Posterior vena cava (tissue), 2 donors: ENCODE results near the gene DMAC2L. TPM values are rescaled to one million over a fixed set of nuclear protein-coding genes. Genes with fewer than 3 reads are reported as not detected.

Experiments used
- DNase-seq: peaks from one replicate; pipeline ENCODE4 v3.0.0-alpha.2; 2020; ENCODE audit warnings: low spot score
- intact Hi-C, 2 donors: fragments of 100-400 bp; cut with DNase I; formaldehyde crosslinking; loops; one replicate each; pipeline versions ENCODE4 v1.14.1 to v1.14.2; 2022 to 2023
- total RNA-seq, 2 donors: library from RNA; stranded (reverse); fragmentation: NEBNext Ultra II Directional; extraction: Animal tissue kit (Norgen Biotek cat#: 25700); gene quantifications; one replicate each; pipeline ENCODE4 v1.2.1, GENCODE V29; 2021
- donor health status: DM: yes; HTN: yes; CAD: no.
- donor health status: DM: yes; HTN: yes; CAD: no.

Gene DMAC2L
- total RNA-seq, 2 donors from 2014 or later = 12.0 to 13.4 TPM

DNA sequence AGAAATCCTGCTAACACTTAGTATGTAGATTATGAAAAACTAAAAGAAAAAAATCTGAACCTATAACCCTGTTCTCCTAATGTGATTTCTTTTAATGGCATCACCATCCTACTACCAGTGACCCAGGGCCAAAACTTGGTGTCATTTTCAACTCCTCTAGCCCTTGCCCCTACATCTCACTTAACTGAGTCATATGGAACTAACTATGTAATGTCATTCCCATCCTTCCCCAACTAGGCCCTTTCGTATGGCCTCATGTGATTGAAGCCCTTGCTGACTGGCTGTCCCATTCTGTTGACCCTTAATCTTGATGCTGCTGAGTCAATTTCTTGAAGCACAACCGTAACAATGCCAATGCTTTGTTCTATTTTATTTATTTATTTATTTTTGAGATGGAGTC, 7.6 kb downstream of the DMAC2L start:
- intact Hi-C loops = loop anchor here (5.0 kb wide), 1 partner anchor 213 kb away; the partner anchor contains the start of gene MAP4K5 (in 2 of the 2)
- no peak for DNase-seq

DNA sequence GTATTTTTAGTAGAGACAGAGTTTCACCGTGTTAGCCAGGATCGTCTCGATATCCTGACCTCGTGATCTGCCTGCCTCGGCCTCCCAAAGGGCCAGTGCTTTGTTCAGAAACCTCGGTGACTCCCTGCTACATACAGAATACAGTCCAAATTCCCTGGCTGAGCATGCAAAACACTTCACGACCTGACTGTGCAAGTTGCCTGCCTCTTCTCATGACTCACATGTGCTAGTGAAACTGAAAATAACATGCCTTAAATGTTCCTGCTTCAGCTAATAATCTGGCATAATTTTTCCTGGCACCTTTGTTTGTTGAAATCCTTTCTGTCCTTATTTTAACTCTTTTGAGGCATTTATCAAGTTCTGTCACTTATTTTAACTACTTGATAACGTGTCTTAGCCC, 8.2 kb downstream of the DMAC2L start:
- intact Hi-C loops = loop anchor here in 1 of 2 donors (5.0 kb wide), 1 partner anchor 212 kb away; the partner anchor contains the start of gene MAP4K5
- no peak for DNase-seq

DNA sequence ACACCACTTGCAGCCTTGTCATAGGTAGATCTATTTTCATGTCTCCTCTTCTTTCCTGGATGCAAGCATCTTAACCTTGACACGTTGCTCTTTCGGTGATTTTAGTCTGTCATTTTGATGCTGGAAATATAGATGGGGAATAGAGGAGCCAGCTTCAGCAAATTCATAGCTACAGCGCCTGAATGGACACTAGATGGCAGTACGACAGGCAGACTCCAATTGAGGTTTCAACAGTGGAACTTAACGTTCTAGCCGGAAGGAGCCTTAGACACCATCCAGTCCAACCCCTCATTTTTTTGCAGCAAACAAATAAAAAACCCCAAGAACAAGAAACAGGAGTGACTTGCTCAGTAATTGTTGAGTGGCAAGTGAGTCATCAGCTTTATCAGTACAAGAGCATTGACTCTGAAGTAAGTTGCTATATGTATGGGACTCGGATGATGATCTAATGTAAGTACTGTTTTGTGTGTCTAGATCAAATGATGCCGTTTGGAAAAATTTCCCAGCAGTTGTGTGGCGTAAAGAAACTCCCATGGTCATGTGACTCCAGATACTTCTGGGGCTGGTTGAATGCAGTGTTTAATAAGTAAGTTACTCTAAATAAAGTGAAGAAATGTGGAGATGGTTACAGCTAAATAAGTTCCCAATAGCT, 9.0 kb downstream of the DMAC2L start:
- no peak for DNase-seq
- intact Hi-C loops = loop anchor here in 1 of 2 donors (5.0 kb wide), 1 partner anchor 211 kb away; the partner anchor contains the start of gene MAP4K5

DNA sequence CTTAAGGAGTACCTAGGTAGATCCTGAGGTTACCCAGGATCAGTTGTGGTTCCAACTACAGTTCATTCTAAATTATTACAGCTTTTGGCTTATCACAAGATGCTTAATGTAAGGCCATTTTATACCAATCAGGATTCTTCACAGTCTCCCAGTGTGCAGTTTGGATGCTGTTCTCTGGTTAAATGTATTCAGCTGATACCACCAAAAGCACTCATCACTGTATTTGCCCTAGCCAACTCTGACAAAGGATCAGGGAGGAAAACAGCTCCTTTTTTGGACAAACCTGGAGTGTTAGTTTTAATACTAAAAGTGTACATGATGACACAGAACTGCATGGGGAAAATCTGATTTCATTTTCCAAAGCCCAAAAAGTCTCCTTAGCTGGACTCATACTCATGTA, 19.5 kb downstream of the DMAC2L start:
- intact Hi-C loops = loop anchor here in 1 of 2 donors (10.0 kb wide), 1 partner anchor 63 kb away; the partner anchor contains the start of gene CDKL1

DNA sequence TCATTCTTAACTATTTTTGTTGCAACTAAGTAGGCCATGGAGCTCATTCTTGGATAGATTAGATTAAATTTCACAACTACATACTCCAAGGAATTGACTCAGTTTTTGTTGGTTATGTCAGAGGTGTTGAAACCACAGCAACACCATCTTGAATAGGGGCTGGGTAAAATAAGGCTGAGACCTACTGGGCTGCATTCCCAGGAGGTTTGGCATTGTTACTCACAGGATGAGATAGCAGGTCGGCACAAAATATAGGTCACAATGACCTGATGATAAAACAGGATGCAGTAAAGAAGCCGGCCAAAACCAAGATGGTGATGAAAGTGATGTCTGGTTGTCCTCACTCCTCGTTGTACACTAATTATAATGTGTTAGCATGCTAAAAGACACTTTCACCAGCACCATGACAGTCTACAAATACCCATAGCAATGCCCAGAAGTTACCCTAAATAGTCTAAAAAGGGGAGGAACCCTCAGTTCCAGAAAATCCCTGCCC, 20.9 kb downstream of the DMAC2L start:
- DNase-seq = no peak
- intact Hi-C loops = loop anchor here in 1 of 2 donors (10.0 kb wide), 1 partner anchor 62 kb away; the partner anchor contains the start of gene CDKL1

More for the DNA sequence above, 19.5 kb downstream of the DMAC2L start:
- no peak for DNase-seq

DNA sequence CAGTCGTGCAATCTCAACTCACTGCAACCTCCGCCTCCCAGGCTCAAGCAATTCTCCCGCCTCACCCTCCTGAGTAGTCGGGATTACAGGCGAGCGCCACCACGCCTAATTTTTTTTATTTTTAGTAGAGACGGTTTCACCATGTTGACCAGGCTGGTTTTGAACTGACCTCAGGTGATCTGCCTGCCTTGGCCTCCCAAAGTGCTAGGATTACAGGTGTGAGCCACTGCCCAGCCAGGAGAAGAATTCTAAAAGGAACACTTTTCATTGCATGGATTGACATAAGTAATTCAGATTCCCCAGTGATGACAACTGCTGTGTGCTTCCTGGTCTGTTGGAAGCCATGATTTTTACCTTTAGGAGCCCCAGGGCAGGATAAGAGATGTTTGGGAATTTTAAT, 22.1 kb downstream of the DMAC2L start:
- no peak for DNase-seq
- intact Hi-C loops = loop anchor here in 1 of 2 donors (10.0 kb wide), 1 partner anchor 61 kb away; the partner anchor contains the start of gene CDKL1

DNA sequence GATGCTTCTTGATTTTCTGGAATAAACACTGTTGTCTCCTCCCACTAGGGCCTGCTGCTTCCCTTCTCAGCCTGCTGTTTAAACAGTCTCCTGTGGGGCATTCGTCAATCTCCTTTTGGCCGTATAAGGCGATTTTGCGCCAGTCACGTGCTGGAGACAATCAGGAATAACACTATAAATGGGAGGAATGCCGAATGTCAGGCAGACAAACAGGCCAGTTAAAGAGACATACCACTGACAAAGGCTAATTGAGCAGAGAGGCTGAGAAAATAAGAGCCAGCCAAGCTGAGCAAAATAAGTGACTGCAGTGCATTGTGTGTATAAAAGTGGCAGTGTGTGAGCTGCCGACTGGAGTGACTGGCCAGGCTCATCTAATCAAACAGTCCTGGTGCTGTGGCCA, 23.3 kb downstream of the DMAC2L start:
- peak; percentile 88 for DNase-seq
- intact Hi-C loops = loop anchor here in 1 of 2 donors (10.0 kb wide), 1 partner anchor 59 kb away; the partner anchor contains the start of gene CDKL1

DNA sequence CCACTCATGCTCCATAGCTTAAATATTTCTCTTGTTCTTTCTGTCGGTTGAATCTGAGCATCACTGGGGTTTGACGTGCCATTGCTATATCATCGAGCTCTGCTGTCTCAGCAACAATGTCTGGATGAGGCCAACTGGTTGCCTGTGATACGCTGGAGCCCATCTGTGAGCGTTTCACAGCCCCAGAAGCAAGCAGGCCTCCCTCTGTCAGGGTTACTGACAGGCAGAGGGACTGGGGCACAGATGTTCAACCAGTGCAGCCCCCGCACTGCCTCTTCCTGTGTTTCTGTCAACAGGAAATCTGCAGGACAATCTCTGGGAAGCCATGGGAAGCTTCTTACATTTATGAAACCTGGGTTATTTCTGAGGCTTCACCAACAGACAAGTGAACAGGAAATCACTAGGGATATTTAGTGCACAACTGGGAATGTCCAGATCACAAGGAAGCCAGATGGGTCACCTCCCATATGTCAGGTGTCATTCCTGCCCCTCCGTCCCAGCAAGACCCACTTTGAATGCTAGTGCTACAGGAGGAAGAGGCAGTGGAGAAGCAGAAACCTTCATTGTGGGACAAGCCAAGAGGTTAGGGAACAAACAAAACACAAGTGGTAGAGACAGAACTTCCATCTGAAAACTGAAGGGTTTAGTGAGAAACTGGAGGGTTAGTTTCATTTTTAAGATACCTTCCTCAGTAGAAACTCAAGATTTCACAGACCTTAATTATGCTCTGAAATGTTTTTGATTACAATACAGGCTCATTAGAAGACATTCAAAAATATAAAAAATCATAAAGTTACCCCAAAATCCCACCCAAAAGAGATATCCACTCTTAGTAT, 24.1 kb downstream of the DMAC2L start:
- intact Hi-C loops = loop anchor here in 1 of 2 donors (10.0 kb wide), 1 partner anchor 59 kb away; the partner anchor contains the start of gene CDKL1

DNA sequence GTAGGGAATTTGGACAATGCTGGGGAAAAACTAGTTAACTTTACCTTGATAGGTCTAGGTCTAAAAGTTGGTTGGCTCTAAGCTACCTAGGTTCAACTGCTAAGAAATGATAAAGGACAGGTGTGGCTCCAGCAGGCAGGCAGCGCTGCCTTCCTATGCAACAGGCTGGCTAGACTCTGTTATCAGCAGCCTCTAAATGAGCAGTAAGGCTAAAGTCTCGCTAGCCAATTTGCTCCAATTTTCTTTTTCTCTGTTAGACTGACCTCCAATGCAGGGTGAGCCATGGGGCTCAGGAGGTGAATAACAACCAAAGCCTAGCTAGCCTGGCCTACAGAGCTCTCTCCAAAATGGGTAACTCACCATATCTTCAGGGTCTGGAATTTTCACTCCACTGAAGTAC, 26.5 kb downstream of the DMAC2L start:
- intact Hi-C loops = loop anchor here in 1 of 2 donors (10.0 kb wide), 1 partner anchor 56 kb away; the partner anchor contains the start of gene CDKL1
- DNase-seq = no peak

More for the DNA sequence above, 24.1 kb downstream of the DMAC2L start:
- no peak for DNase-seq

DNA sequence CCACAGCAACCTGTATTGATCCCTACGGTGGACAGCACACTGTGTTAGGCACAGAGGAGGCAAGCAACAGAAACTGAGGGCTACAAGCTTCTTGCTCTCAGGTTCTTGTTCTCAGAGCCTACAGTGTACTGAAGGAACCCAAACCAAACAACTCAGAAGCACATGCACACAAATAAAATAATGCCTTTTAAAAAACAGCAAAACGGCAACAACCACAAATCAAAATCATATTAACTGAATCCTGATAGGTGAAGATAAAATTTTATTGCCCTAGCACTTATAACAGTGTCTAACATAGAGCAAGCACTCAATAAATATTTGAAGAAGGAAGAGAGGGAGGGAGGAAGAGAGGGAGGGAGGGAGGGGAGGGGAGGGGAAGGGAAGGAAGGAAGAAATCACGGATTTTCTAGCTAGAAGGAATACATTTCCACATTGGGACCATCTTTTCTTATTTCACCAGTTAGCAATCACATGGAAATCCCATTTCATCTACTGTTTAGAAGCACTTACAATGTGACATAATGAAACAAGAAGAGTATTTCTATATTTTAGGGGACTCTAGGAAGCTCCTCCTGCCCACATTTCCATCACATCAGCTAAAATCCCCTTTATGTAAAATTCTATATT, 27.2 kb downstream of the DMAC2L start:
- DNase-seq = no peak
- intact Hi-C loops = loop anchor here in 1 of 2 donors (10.0 kb wide), 1 partner anchor 56 kb away; the partner anchor contains the start of gene CDKL1

DNA sequence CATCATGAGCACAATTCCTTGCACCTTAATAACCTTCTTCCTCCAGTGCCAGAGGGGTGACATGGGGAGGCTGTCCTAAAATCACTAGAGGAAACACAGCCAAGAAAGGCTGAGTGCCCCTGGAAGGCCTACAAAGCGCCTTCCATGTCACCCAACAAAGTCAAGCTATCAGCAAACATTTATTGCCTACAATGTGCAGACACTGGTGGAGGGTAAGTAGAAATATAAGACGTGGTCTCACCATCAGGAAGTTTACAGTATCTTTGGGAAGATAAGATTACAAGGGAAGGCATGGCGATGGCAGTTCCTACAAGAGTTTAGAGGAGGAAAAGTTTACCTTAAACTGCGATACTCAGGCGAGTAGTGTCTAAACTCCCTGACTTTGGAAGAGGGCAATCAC, 27.9 kb downstream of the DMAC2L start:
- intact Hi-C loops = loop anchor here in 1 of 2 donors (10.0 kb wide), 1 partner anchor 55 kb away; the partner anchor contains the start of gene CDKL1

DNA sequence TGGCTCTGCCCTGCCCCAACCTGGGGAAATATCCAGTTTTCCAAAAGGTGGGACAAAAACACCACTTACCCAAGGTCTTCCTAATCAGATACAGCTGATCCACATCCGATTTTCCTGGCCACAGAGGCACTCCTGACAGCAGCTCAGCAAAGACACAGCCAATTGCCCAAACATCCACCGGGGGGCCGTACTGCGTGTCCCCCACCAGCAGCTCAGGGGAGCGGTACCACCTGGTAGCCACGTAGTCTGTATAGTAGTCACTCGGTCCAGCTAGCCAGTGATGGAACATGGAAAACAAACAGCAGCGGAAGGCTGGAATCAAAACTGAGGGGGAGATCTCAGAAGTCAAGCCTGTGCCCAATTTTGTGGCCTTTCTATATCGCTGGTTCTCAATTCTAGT, 28.8 kb downstream of the DMAC2L start:
- intact Hi-C loops = loop anchor here in 1 of 2 donors (10.0 kb wide), 1 partner anchor 54 kb away; the partner anchor contains the start of gene CDKL1
- no peak for DNase-seq

More for the DNA sequence above, 27.9 kb downstream of the DMAC2L start:
- DNase-seq = no peak

DNA sequence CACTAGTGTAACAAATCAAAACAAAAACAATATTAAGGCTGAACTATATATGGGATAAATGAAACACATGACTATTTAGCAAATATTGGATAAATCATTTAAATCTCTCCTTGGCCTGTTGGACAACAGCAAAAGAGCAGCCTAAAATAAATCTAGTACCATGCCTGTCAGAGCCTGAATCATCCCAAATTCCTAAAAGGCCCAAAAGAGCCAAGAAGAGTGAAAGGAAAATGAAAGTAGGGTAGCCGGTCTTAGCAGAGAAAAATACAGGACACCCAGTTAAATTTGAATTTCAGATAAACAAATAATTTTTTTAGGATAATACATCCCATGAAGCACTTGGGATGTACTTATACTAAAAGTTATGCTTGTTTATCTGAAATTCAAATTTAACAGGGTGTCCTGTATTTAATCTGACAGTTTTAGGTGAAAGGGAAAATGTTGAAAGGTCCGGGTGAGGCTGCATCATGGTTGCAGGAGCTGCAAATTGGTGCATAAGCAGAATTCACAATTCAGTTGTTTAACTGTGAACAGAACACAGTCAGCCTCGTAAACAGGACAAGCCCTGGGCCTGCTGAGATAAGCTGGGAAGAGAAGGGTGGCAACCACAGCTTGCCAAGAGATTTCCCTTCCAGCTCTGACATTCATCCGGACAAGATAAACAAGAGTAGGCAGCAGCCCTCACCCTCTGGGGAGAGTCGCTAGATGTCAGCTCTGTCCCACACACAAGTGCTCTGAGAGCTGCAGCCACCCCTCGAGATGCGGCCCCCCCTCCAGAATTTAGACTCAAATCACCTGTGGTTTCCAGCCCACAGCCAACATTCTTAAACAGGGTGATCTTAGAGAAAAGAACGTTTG, 30.3 kb downstream of the DMAC2L start:
- no peak for DNase-seq
- intact Hi-C loops = loop anchor here in 1 of 2 donors (10.0 kb wide), 1 partner anchor 52 kb away; the partner anchor contains the start of gene CDKL1

DNA sequence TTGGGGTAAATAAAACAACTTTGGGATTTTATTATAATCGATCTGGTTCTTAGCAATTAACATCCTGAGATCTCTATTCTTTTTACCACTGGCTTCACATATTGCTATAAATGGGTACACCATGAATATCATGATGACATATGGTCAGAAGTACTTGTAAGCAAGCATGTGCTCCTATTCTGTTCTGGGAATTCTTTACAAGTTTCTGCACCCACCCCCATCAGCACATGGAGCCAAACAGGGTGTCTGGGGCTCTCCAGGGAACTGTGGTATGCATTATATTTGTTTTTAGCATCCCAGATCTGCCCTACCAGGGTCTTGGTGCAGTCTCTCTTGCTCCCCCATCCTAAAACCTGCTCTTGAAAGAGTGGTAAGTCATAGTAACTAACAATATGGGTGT, 31.3 kb downstream of the DMAC2L start:
- no peak for DNase-seq
- intact Hi-C loops = loop anchor here in 1 of 2 donors (10.0 kb wide), 1 partner anchor 51 kb away; the partner anchor contains the start of gene CDKL1

DNA sequence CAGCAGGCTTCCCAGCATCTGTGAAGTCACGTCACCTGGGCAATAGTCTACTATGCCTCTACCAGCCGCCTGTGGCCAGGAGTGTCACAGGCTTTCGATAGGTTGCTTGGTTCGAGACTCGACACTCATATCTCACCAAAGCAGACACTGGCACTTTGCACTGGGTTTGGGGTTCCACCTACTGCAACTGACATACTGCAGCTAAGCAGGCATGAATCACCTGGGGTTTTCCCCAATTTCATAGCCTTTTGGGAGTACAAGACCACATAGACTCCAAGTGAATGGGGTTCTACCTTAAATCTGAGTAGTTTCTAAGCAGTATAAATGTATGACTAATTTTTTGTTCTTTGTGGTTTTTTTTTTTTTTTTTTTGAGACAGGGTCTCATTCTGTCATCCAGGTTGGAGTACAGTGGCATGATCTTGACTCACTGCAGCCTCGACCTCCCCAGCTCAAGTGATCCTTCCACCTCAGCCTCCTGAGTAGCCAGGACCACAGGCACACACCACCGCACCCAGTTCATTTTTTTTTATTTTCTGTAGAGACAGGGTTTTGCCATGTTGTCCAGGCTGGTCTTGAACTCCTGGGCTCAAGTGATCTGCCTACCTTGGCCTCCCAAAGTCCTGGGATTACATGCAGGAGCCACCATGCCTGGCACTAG, 32.1 kb downstream of the DMAC2L start:
- intact Hi-C loops = loop anchor here in 1 of 2 donors (10.0 kb wide), 1 partner anchor 51 kb away; the partner anchor contains the start of gene CDKL1
- no peak for DNase-seq

DNA sequence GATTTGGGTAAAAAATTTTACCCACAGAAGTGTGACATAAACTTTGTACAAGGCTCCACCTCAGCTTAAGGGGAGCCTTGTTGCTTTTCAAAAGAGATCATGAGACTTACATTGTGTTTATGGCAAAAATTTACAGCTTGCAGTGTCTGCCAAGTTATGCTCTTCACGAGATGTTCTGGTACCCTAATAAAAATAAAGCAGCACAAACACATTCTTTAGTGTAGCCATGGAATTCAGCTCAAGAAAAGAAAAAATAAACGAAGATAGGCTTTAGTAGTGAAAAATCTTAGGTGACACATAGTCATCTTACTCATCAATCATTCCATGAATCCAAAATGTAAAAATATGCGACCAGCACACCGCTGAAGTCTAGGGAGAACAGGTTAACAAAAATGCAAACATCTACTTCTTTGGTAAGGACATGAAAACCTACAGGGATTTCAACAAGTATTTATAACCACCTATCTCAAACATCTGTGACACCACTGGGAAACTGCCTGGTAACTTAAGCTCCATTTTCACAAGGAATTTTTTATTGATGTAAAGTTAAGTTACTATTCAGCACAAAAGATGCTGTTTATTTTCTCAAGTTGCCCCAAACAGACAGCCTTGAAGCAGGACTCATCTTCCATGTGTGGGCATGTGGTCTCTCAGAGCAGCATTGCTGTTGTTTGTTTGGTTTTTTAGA, 32.9 kb downstream of the DMAC2L start:
- intact Hi-C loops = loop anchor here in 1 of 2 donors (10.0 kb wide), 1 partner anchor 50 kb away; the partner anchor contains the start of gene CDKL1
- no peak for DNase-seq
